Suppressor macrophage treated with lipopolysaccharide for 4 hours (primary cell): ENCODE results near the gene PEX11A.
A peak's percentile ranks its signal among the peaks of the same experiment; 100 is the strongest.

Experiments
- DNase-seq: peaks from one replicate; pipeline ENCODE4 v3.0.0-alpha.2; 2020

PEX11A gene

DNA sequence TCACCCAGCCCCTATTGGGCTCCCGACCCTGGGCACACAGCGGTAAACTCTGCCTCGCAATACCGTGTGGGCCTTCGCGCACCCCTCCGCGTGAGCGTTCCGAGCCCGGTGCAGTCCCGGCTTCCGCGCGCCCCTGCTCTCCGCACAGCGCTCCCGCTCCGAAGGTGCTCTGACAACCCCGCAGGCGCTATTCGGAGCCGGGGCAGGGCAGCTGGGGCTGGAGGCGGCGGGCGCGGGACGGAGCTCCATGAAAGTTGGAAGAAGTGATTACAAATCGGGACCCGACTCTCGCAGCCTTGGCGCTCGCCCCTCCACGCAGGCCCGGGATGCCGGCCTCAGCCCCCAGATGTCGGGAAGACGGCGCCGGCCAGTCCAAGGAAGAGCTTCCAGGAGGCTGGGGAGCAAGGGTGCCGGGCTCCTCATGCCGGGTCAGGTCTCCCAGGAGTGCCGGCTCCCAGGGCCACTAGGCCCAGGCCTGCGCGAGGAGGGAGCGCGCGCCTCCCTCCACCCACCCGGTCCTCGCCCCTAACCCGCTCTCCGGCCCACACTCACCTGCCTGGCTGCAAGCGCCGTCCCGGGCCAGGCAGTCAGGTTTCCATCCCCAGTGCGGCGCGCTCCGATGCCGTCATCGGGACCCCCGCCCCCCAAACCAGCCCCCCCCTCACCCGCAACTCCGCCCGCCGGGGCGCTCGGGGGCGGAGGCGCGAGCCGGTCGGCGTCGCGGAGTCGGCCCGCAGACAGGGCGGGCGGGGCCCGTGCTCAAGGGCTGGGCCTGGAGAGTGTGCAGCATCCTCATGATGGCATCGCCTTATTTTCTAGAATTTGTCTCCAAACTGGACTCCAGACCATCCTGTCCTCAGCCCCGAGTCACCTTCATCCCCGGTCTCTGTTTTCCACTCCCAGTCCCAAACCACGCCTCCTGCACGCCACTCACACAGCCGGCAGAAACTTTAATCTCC, 35.4 kb downstream of the PEX11A start, which contains the start of gene KIF7:
TSS of gene KIF7 (minus strand) at position 621 of the 959 bp plus-strand sequence. CDS start 2,537 bp downstream, outside the sequence.
- peak; percentile 11 for DNase-seq

DNA sequence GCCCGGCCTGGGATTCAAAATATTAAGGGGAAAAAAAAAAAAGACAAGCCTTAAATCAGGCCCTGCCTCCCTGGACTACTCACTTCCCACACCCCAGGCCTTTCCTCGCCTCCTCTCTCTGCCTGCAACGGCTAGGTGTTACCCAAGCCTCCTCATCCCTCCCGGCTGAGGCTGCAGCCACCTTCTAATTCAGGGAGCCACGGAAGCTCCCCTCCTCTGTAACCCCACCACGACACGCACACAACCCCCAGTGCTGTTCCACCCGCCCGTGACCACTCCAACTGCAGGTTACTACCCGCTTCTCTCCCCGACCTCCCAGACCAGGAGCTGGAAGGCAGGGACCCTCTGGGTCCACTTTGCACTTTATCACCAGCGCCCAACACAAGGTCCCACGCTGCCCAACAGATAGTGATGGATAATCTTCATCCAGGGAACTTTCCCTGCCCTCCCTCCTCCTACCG, 36.2 kb downstream of the PEX11A start:
- no peak for DNase-seq

DNA sequence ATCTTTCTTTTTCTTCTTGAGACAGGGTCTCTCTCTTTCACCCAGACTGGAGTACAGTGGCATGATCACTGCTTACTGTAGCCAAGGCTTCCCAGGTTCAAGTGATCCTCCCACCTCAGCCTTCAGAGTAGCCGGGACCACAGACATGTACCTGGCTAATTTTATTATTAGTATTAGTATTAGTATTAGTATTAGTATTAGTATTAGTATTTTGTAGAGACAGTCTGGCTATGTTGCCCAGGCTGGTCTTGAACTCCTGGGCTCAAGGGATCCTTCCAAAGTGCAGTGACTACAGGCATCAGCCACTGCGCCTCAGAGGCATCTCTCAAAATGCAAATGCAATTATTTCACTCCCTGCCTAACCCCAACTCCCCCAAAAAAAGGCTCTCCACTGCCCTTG, 37.0 kb downstream of the PEX11A start:
- DNase-seq: no peak

DNA sequence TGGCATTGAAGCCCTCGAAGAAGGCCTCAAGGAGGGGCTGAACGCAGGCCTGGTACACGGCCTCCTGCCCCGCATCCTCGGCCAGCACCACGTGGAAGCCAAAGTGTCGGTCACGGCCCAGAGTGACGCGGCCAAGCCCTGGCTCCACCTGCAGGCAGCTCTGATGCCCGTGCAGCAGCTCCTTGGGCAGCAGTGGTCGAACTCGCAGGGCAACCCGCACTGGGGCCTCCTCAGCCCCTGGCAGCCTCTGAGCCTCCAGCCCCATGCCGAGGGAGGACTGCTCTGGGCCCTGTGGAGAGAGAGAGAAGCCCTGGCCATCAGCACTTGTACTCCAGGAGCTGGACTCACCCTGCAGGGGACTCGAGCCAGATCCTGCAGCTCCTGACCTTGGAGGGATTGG, 37.9 kb downstream of the PEX11A start:
- no peak for DNase-seq

DNA sequence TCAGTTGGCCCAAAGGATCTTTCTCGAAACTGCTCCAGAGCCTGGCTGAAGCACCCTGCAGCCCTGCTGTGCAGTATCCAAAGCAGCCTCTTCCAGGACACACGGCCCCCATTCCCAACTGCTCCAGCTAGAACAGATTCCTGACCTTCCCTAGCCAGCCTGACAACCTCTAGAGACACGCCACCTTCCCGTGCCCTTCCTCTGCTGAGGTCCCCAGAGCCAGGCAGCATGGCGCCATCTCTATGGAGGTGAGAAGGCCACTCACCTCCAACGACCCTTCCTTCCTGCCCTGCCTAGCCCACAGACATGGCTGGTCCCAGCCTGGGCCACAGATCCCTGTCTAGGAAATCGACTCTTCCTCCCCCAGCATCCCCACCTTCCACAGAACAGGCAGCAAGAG, 38.4 kb downstream of the PEX11A start:
- DNase-seq: no peak

DNA sequence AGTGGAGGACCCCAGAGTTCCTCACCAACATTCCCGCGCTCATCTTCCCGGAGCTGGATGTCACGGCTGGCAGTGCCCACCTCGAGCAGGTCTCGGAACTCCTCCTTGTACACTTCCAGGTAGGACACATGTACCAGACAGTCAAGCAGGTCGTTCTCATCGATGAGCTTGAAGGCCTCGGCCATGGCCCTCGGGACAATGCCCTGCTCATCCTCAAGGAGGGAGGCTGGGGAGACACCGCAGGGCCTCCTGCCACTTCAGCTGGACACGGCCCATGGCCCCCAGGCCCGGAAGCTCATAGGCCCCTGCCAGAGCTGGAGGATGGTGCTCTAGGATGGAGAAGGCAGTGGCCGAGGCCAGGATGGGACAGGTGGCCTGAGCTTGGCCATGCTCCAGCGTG, 40.8 kb downstream of the PEX11A start:
- no peak for DNase-seq

DNA sequence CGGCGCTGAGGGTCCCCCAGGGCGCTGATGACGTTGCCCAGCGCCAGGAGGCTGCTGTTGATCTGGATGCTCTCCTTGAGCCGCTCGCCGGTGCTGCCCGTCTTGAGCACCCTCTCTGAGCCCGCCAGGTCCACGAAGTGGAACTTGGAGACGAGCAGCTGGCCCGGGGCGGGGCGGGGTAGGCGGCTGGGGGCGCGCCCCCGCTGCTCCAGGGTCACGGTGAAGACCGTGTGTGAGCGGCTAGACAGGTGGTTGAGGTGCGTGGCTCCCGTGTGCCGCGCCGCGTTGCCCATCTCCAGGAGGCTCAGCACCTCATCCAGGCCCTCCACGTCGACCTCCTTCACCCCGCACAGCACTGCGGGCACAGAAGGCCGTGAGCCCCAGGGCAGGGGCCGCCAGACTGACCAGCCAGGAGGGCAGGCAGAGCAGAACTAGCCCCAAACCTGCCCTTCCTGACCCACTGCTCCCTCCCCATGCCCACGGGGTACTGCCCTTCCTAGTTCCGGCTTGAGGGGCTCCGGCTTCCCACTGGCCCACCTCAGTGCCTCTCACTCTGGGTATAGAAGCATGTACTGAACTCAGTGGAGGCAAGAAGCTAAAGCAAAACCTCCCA, 41.4 kb downstream of the PEX11A start:
- DNase-seq: no peak

DNA sequence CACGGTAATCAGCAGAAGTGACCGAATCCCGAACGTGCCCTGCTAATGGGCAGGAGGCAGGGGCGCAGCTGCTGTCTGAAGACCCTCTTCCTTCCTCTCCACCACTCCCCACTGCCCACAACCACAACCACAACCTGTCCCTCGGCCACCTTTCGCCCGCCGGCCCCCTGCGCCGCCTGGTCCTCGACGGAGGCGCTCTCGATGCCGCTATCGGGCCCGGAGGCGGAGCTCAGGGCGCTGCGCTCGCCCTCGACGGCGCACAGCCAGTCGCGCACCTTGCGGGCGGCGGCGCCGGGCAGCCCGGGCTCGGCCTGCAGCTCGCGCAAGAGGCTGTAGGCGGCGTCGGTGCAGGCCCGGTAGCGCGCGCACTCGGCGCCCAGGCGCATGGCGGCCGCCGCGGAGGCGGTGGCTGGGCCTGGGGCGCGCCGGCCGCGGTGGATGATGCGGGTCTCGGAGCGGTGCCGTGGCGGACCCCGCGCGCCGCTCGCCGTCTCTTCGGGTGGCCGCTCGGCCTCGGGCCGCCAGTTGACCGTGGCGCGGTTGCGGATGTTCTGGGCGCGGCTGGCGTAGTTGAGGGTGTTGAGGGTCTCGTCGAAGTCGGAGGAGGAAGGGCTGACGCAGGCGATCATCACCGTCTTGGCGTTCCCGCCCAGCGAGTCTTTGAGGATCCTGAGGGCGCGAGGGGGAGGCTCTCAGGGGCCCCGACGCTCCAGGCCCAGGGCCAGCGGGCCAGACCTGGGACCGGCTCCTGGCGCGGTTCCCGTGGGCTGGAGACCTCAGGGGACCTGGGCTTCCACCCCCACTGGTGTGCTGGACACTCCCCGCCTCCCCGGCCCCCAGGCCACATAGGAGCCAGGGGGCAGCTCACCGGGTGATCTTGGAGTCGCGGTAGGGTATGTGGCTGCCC, 42.2 kb downstream of the PEX11A start:
- DNase-seq: no peak

DNA sequence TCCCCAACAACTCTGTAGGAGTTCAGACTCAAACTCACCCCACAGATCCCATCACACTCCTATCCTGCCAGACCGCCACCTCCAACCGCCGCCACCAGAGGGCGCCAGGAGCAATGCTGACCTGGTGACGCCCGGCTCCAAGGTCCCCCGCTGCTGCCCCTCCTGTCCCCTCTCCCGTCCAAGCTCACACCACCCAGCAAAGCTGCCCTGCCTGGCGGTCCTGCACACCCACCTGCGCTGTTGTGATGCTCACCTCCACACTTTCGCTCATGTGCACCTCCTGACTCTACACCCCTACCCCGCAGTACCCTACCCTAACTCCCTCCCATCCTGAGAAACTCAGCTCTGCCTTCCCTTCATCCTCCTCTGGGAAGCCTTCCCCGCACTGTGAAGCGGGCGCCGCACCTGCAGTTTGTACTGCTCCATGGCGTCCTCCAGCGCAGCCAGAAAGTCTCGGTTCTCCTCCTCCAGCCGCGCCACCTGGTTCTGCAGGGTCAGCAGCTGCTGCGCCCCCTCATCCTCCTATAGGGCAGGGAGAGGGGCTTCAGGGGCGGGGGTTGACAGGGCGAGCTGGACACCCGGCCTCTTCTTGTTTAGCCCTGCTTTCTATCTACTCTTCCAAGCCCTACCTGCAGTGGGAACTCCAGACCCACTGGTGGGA, 43.2 kb downstream of the PEX11A start:
- peak; percentile 71 for DNase-seq

DNA sequence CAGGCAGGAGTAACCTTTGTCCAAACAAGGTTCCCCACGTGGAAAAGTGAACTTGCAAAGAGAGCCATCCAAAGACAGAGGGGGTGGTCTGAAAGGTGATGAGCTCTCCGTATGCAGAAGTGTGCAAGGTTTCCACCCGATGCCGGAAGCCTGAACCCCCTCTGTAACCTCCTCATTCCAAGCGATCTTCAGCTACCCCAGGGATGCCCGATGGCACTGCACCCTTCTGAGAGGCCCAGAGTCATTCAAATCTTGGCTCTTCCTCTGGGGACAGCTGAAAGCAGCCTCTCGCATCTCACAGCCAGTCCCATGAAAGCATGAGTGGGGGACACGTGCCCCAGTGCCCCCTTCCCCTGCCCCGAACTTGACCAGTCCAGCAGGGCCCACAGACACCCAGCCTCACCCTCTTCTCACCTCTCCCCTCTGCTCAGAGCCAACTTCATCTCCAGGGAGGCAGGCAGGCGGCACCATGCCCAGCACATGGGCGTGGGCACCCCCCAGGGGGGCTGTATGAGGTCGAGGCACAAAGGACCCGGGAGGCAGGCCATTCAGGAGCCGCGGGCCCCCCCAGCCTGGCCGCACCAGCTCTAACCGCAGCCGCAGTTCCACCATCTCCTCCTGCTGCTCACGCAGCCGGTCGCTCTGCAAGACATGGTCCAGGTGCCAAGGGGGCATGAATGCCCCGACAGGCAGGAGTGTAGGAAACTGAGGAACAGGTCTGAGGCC, 44.0 kb downstream of the PEX11A start:
- no peak for DNase-seq

DNA sequence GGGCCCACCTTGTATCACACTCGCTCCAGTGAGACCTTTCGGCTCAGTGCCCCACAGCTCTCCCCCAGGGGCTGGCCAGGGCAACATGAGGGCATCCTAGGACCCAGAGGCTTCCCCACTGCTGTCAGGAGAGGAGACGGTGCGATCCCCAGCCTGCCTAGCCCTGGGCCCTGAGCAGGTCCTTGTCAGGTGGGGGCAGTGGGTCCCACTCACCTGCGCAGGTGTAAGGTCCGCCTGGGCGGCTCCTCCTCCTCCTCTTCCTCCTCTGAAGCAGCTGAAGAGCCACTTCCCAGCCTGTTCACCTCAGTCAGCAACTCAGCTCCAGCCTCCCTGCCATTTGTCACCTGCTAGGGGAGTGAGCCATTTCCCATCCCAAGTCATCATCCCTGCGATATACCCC, 44.9 kb downstream of the PEX11A start:
- no peak for DNase-seq

DNA sequence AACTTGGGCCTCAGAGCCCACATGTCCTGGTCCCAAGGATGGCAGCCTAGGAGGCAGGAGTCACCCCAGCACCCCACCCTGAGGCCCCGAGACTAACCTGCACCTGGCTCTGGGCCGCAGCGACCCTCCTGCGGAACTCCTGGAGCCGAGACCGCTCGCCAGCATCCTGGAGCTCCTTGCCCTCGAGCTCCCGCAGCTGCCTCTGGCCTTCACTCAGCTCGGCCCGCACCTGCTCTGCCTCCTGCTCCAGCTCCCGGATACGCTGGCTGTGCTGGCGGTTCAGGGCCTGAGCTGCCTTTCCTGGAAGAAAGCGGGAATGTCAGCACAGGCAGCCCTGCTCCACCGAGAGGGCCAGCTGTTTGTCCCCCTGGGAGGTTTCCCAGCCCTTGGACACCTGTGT, 48.4 kb downstream of the PEX11A start:
- DNase-seq: no peak

DNA sequence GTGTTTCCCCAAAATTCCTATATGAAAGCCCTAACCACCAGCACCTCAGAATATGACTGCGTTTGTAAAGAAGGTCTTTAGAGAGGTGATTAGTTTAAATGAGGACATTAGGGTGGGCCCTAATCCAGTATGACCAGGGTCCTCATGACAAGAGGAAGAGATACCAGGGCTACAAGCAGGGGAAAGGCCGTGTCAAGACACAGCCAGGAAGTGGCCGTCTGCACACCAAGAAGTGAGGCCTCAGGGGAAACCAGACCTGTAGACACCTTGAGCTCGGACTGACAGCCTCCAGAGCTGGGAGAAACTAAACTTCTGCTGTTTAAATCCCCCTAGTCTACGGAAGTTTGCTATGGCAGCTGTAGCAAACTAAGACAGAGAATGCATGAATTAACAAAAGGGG, 49.5 kb downstream of the PEX11A start:
- no peak for DNase-seq

DNA sequence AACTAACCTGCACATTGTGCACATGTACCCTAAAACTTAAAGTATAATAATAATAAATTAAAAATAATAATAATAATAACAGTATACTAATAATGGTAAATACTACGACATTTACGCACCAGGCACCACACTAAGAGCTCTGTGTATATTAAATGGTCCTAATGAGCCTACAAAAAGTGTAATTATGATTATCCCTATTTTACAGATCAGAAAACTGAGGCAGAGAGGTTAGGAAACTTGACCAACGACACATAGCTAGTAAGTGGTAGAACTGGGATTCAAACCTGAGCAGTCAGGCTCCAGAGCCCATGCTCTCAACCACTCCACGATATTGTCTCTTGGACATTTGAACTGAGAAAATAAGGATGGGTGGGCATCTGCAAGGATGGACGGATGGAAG, 50.3 kb downstream of the PEX11A start:
- no peak for DNase-seq

DNA sequence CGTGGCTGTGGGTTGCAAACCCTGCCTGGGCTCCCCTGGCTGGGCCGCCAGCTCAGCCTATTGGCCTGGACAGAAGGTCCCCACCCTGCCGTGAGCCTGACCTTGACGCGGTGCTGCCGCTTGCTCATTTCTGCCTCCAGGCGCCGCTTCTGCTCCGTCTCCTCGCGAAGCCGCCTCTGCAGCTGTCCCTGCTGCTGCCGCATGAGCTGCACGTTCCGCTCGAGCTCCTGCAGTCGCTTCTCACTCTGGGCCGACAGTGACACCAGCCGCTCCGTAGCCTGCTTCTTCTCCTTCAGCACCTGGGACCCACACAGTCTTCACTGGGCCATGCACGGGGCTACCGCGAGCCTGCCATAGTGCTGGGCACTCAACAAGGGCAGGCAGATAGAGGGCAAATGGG, 57.0 kb downstream of the PEX11A start:
- no peak for DNase-seq

DNA sequence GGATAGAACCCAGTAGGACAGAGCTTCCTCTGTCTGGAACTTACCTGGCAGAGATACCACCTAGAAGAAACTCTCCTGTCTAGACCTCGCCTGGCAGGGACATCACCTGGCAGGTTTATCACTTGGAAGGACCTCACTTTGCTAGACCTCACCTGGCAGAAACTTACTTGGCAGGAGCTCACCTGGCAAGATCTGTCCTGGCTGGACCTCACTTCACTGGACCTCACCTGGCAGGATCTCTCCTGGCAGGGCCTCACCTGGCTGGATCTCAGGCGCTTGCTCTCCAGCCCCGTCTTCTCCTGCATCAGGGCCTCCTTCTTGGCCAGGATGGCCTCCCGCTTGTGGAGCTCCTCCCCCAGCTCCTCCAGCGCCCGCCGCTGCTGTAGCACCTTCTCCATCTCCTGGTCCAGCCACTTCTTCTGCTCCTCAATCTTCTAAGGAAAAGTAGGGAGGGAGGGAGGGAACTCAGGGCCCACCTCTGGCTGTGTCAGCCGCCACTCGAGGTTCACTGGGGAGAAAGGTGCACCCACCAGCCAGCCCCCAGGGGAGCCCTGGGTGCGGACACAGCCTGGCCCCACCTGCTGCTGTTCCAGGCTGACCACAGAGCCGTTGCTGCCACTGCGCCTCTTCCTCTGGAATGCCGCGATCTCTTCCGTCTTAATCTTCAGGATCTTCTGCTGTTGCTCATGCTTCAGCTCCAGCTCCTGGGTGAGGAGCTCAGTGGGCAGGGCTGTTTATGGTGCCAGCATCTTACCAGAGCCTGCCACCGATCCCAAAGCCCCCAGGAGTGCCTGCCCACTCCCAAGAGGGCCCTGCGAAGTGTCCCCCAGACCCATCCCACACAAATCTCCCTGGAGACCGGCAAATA, 57.8 kb downstream of the PEX11A start:
- no peak for DNase-seq

DNA sequence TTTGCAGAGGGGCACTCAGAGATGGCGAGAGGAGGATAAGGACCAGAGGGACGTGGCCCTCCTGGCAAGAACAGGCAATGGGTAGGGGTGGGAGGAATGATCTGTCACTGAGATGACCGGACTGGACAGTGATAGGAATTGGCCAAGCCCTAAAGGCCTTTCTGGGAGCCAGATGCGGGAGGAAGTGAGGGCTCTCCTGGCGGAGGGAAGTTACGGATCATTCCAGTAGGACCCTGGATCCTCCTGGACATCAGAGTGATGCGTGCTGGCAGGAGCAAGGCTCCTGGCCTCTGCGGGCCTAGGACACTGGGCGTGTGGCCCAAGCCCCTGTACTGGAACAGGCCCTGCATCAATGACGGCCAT, 58.7 kb downstream of the PEX11A start:
- DNase-seq: no peak
